Measurements from ENCODE around the gene FSTL4.

FSTL4 gene

GRCh38 chr5:133497608-133498348, 114.6 kb downstream of the FSTL4 start:
- Histone ChIP-seq H3K27ac (ENCODE audit: low read depth, low read length, severe bottlenecking) (no peak overlapping the region), H3K4me3 (ENCODE audit: extremely low read depth, insufficient read depth, low read length, poor library complexity, severe bottlenecking) (no peak overlapping the region), H3K4me1 (ENCODE audit: control insufficient read depth, insufficient read depth, low read length, poor library complexity, severe bottlenecking) (no peaks in the 10 kb centered on the region), H3K9me3 (ENCODE audit: control insufficient read depth, low read length) (no peaks in the 10 kb centered on the region), H3K36me3 (ENCODE audit: control insufficient read depth, insufficient read depth, low read length) (no peaks in the 10 kb centered on the region)
- WGBS, 2 experiments (ENCODE audit: insufficient coverage in 2 of 2), result 71 to 83% methylated on average over 2 of the region's 6 CpGs

- H3K27ac ChIP-seq (ENCODE audit: low read depth, low read length, severe bottlenecking), result no peak overlapping the region
- no peaks in the 10 kb centered on the region for H3K4me1 ChIP-seq (ENCODE audit: control insufficient read depth, insufficient read depth, low read length, poor library complexity, severe bottlenecking)
- no peaks in the 10 kb centered on the region for H3K36me3 ChIP-seq (ENCODE audit: control insufficient read depth, insufficient read depth, low read length)
- H3K9me3 ChIP-seq (ENCODE audit: control insufficient read depth, low read length), result no peaks in the 10 kb centered on the region
- no peak overlapping the region for H3K4me3 ChIP-seq (ENCODE audit: extremely low read depth, insufficient read depth, low read length, poor library complexity, severe bottlenecking)
- 85 to 91% methylated on average over 4 to 7 of the region's 7 CpGs for WGBS, 2 experiments (ENCODE audit: insufficient coverage in 2 of 2)
These were observed 115.7 kb downstream of the FSTL4 start for GRCh38 chr5:133496631-133497030.

GRCh38 chr5:133494923-133495246, 117.5 kb downstream of the FSTL4 start:
- Histone ChIP-seq H3K9me3 (ENCODE audit: control insufficient read depth, low read length) (no peaks in the 10 kb centered on the region), H3K27ac (ENCODE audit: low read depth, low read length, severe bottlenecking) (no peak overlapping the region), H3K4me1 (ENCODE audit: control insufficient read depth, insufficient read depth, low read length, poor library complexity, severe bottlenecking) (no peaks in the 10 kb centered on the region), H3K36me3 (ENCODE audit: control insufficient read depth, insufficient read depth, low read length) (no peaks in the 10 kb centered on the region), H3K4me3 (ENCODE audit: extremely low read depth, insufficient read depth, low read length, poor library complexity, severe bottlenecking) (no peak overlapping the region)
- 82 to 96% methylated on average over 5 to 6 of the region's 8 CpGs for WGBS, 2 experiments (ENCODE audit: insufficient coverage in 2 of 2)

- Histone ChIP-seq H3K36me3 (ENCODE audit: control insufficient read depth, insufficient read depth, low read length) (no peaks in the 10 kb centered on the region), H3K9me3 (ENCODE audit: control insufficient read depth, low read length) (no peaks in the 10 kb centered on the region), H3K27ac (ENCODE audit: low read depth, low read length, severe bottlenecking) (no peak overlapping the region), H3K4me3 (ENCODE audit: extremely low read depth, insufficient read depth, low read length, poor library complexity, severe bottlenecking) (no peak overlapping the region), H3K4me1 (ENCODE audit: control insufficient read depth, insufficient read depth, low read length, poor library complexity, severe bottlenecking) (no peaks in the 10 kb centered on the region)
- WGBS, 2 experiments (ENCODE audit: insufficient coverage in 2 of 2), result 87 to 96% methylated on average over 3 to 6 of the region's 6 CpGs
These were observed 118.0 kb downstream of the FSTL4 start for GRCh38 chr5:133494232-133494922.

GRCh38 chr5:133489632-133490031, 122.7 kb downstream of the FSTL4 start:
- no peaks in the 10 kb centered on the region for H3K4me1 ChIP-seq (ENCODE audit: control insufficient read depth, insufficient read depth, low read length, poor library complexity, severe bottlenecking)
- H3K9me3 ChIP-seq (ENCODE audit: control insufficient read depth, low read length), result no peaks in the 10 kb centered on the region
- H3K4me3 ChIP-seq (ENCODE audit: extremely low read depth, insufficient read depth, low read length, poor library complexity, severe bottlenecking), result no peak overlapping the region
- H3K36me3 ChIP-seq (ENCODE audit: control insufficient read depth, insufficient read depth, low read length), result no peaks in the 10 kb centered on the region
- no peak overlapping the region for H3K27ac ChIP-seq (ENCODE audit: low read depth, low read length, severe bottlenecking)
- WGBS, 2 experiments (ENCODE audit: insufficient coverage in 2 of 2), result 61 to 75% methylated on average over 1 of the region's 1 CpG

- H3K27ac ChIP-seq (ENCODE audit: low read depth, low read length, severe bottlenecking), result no peak overlapping the region
- H3K4me1 ChIP-seq (ENCODE audit: control insufficient read depth, insufficient read depth, low read length, poor library complexity, severe bottlenecking), result no peaks in the 10 kb centered on the region
- WGBS, 2 experiments (ENCODE audit: insufficient coverage in 2 of 2), result 75 to 78% methylated on average over 4 of the region's 4 CpGs
- peaks cover 9% of the 10 kb centered on the region for H3K9me3 ChIP-seq (ENCODE audit: control insufficient read depth, low read length)
- H3K4me3 ChIP-seq (ENCODE audit: extremely low read depth, insufficient read depth, low read length, poor library complexity, severe bottlenecking), result no peak overlapping the region
- H3K36me3 ChIP-seq (ENCODE audit: control insufficient read depth, insufficient read depth, low read length), result no peaks in the 10 kb centered on the region
These were observed 125.2 kb downstream of the FSTL4 start for GRCh38 chr5:133487093-133487492.

GRCh38 chr5:133485468-133485867, 126.9 kb downstream of the FSTL4 start:
- no peak overlapping the region for H3K4me3 ChIP-seq (ENCODE audit: extremely low read depth, insufficient read depth, low read length, poor library complexity, severe bottlenecking)
- no peaks in the 10 kb centered on the region for H3K36me3 ChIP-seq (ENCODE audit: control insufficient read depth, insufficient read depth, low read length)
- no peaks in the 10 kb centered on the region for H3K4me1 ChIP-seq (ENCODE audit: control insufficient read depth, insufficient read depth, low read length, poor library complexity, severe bottlenecking)
- H3K27ac ChIP-seq (ENCODE audit: low read depth, low read length, severe bottlenecking), result no peak overlapping the region
- 69 to 71% methylated on average over 5 of the region's 5 CpGs for WGBS, 2 experiments (ENCODE audit: insufficient coverage in 2 of 2)
- H3K9me3 ChIP-seq (ENCODE audit: control insufficient read depth, low read length), result peaks cover 9% of the 10 kb centered on the region

- WGBS, 2 experiments (ENCODE audit: insufficient coverage in 2 of 2), result 86 to 95% methylated on average over 5 of the region's 5 CpGs
- Histone ChIP-seq H3K27ac (ENCODE audit: low read depth, low read length, severe bottlenecking) (no peak overlapping the region), H3K4me3 (ENCODE audit: extremely low read depth, insufficient read depth, low read length, poor library complexity, severe bottlenecking) (no peak overlapping the region), H3K9me3 (ENCODE audit: control insufficient read depth, low read length) (peaks cover 9% of the 10 kb centered on the region), H3K36me3 (ENCODE audit: control insufficient read depth, insufficient read depth, low read length) (no peaks in the 10 kb centered on the region), H3K4me1 (ENCODE audit: control insufficient read depth, insufficient read depth, low read length, poor library complexity, severe bottlenecking) (no peaks in the 10 kb centered on the region)
These were observed 128.8 kb downstream of the FSTL4 start for GRCh38 chr5:133483406-133484090.

GRCh38 chr5:133482028-133482427, 130.3 kb downstream of the FSTL4 start:
- H3K9me3 ChIP-seq (ENCODE audit: control insufficient read depth, low read length), result peaks cover 9% of the 10 kb centered on the region
- 89 to 90% methylated on average over 3 of the region's 3 CpGs for WGBS, 2 experiments (ENCODE audit: insufficient coverage in 2 of 2)
- H3K36me3 ChIP-seq (ENCODE audit: control insufficient read depth, insufficient read depth, low read length), result no peaks in the 10 kb centered on the region
- H3K4me1 ChIP-seq (ENCODE audit: control insufficient read depth, insufficient read depth, low read length, poor library complexity, severe bottlenecking), result no peaks in the 10 kb centered on the region
- no peak overlapping the region for H3K27ac ChIP-seq (ENCODE audit: low read depth, low read length, severe bottlenecking)
- no peak overlapping the region for H3K4me3 ChIP-seq (ENCODE audit: extremely low read depth, insufficient read depth, low read length, poor library complexity, severe bottlenecking)

GRCh38 chr5:133480866-133481265, 131.5 kb downstream of the FSTL4 start:
- H3K27ac ChIP-seq (ENCODE audit: low read depth, low read length, severe bottlenecking), result no peak overlapping the region
- 82 to 91% methylated on average over 10 of the region's 10 CpGs for WGBS, 2 experiments (ENCODE audit: insufficient coverage in 2 of 2)
- H3K9me3 ChIP-seq (ENCODE audit: control insufficient read depth, low read length), result peaks cover 9% of the 10 kb centered on the region
- H3K36me3 ChIP-seq (ENCODE audit: control insufficient read depth, insufficient read depth, low read length), result no peaks in the 10 kb centered on the region
- H3K4me3 ChIP-seq (ENCODE audit: extremely low read depth, insufficient read depth, low read length, poor library complexity, severe bottlenecking), result no peak overlapping the region
- H3K4me1 ChIP-seq (ENCODE audit: control insufficient read depth, insufficient read depth, low read length, poor library complexity, severe bottlenecking), result peaks cover 3% of the 10 kb centered on the region

GRCh38 chr5:133480366-133480765, 132.0 kb downstream of the FSTL4 start:
- Histone ChIP-seq H3K27ac (ENCODE audit: low read depth, low read length, severe bottlenecking) (no peak overlapping the region), H3K4me1 (ENCODE audit: control insufficient read depth, insufficient read depth, low read length, poor library complexity, severe bottlenecking) (peaks cover 3% of the 10 kb centered on the region), H3K4me3 (ENCODE audit: extremely low read depth, insufficient read depth, low read length, poor library complexity, severe bottlenecking) (no peak overlapping the region), H3K9me3 (ENCODE audit: control insufficient read depth, low read length) (peaks cover 9% of the 10 kb centered on the region), H3K36me3 (ENCODE audit: control insufficient read depth, insufficient read depth, low read length) (no peaks in the 10 kb centered on the region)
- 94 to 95% methylated on average over 4 to 8 of the region's 9 CpGs for WGBS, 2 experiments (ENCODE audit: insufficient coverage in 2 of 2)
